ENCODE measurements around the gene IER3IP1. TPM values are rescaled to one million over a fixed set of nuclear protein-coding genes. Genes with fewer than 3 reads are reported as not detected.

IER3IP1 gene
- total RNA-seq, 1 donor from 2014 or later = 14.0 TPM

- peaks cover 20% of the 10 kb centered on the region for H3K36me3 Mint-ChIP-seq
- H3K27ac Mint-ChIP-seq = no peak overlapping the region
- H3K27me3 Mint-ChIP-seq = no peaks in the 10 kb centered on the region
- H3K4me1 Mint-ChIP-seq (ENCODE audit: unreplicated experiment) = no peaks in the 10 kb centered on the region
- no peak for TF ChIP-seq CTCF (conservative IDR thresholded peaks at IDR 0.05)
- no peaks in the 10 kb centered on the region for H3K9me3 Mint-ChIP-seq
- DNase-seq (ENCODE audit: extremely low spot score, unreplicated experiment) = no peak
- H3K4me3 Mint-ChIP-seq = no peak overlapping the region
Measured at GRCh38 chr18:47108373-47108772, 67.8 kb downstream of the IER3IP1 start.

Other genes starting within 250 kb of the IER3IP1 start
- gene ELOA2, start 140.7 kb downstream of the IER3IP1 start, total RNA-seq (ENCODE audit: low replicate concordance) = not detected in 2 replicates
- gene HDHD2, start 25.9 kb downstream of the IER3IP1 start, total RNA-seq (ENCODE audit: low replicate concordance) = 24.7 and 41.8 TPM in 2 replicates
- gene SKOR2, start 75.3 kb upstream of the IER3IP1 start, total RNA-seq (ENCODE audit: low replicate concordance) = 0.81 and 0.87 TPM in 2 replicates